K562 (cell line): ENCODE data around the gene RIPK4. TPM values are rescaled to one million over a fixed set of nuclear protein-coding genes. Genes with fewer than 3 reads are reported as not detected.

Experiments used
- ARHGAP35 ChIP-seq: fragments of 450-650 bp; IDR thresholded peaks from 2 replicates; pipeline ENCODE4 v1.6.1; 2018; ENCODE audit not compliant: partially characterized antibody
- CBFA2T2 ChIP-seq: fragments of 450-650 bp; conservative IDR thresholded peaks from 2 replicates; pipeline ENCODE4 v1.6.1; 2017; ENCODE audit warnings: mild to moderate bottlenecking
- CBFA2T3 ChIP-seq: fragments of 450-650 bp; IDR thresholded peaks from 2 replicates; pipeline ENCODE4 v1.6.1; 2017
- E4F1 ChIP-seq: fragments of 250-450 bp; sonication (Bioruptor Pico); IDR thresholded peaks from 2 replicates; pipeline ENCODE4 v1.5.0; 2021; ENCODE audit warnings: mild to moderate bottlenecking, borderline replicate concordance
- EGR1 ChIP-seq: fragments of 450-650 bp; conservative IDR thresholded peaks from 2 replicates; pipeline ENCODE4 v1.6.1; 2017; ENCODE audit warnings: mild to moderate bottlenecking
- GTF2B ChIP-seq: IDR thresholded peaks from 2 replicates; pipeline ENCODE4 v1.6.1; 2011; ENCODE audit not compliant: insufficient read length; ENCODE audit errors: extremely low read depth
- KLF13 ChIP-seq: fragments of 450-650 bp; IDR thresholded peaks from 2 replicates; pipeline ENCODE4 v1.6.1; 2016; ENCODE audit warnings: missing genetic modification characterization, low read depth, mild to moderate bottlenecking, missing compliant biosample characterization, moderate library complexity, borderline replicate concordance
- POLR3A ChIP-seq: IDR thresholded peaks from 2 replicates; pipeline ENCODE4 v1.6.1; 2011; ENCODE audit warnings: borderline replicate concordance, mild to moderate bottlenecking, moderate library complexity; ENCODE audit not compliant: insufficient read length, insufficient read depth; ENCODE audit errors: extremely low read depth
- RAD51 ChIP-seq: fragments of 450-650 bp; IDR thresholded peaks from 2 replicates; pipeline ENCODE4 v1.7.1; 2016; ENCODE audit warnings: low read depth, mild to moderate bottlenecking, borderline replicate concordance
- RNF2 ChIP-seq: sonication (generic); IDR thresholded peaks from 2 replicates; pipeline ENCODE4 v1.6.1; 2016
- SIX5 ChIP-seq, 2 experiments: IDR thresholded peaks; 2 replicates each; pipeline ENCODE4 v1.6.1; 2011; ENCODE audit warnings: low read length in 2 of 2, borderline replicate concordance in 1 of 2, low read depth in 1 of 2, mild to moderate bottlenecking in 1 of 2, moderate library complexity in 1 of 2; ENCODE audit not compliant: insufficient read depth in 1 of 2
- SMAD1 ChIP-seq: fragments of 150-350 bp; IDR thresholded peaks from 2 replicates; pipeline ENCODE4 v1.6.1; 2014; ENCODE audit warnings: low read length, low read depth; ENCODE audit not compliant: partially characterized antibody
- STAT6 ChIP-seq: sonication (generic); formaldehyde crosslinking; IDR thresholded peaks from 2 replicates; pipeline ENCODE4 v1.8.1; 2023; ENCODE audit warnings: mild to moderate bottlenecking, missing genetic modification reagents
- ZC3H11A ChIP-seq: IDR thresholded peaks from 2 replicates; pipeline ENCODE4 v1.6.1; 2012; ENCODE audit warnings: low read depth, low read length, improper control_type of control experiment
- ZNF57 ChIP-seq: fragments of 450-650 bp; formaldehyde crosslinking; IDR thresholded peaks from 2 replicates; pipeline ENCODE4 v1.4.0; 2020; ENCODE audit warnings: mild to moderate bottlenecking, moderate library complexity
- ZNF668 ChIP-seq: fragments of 250-450 bp; sonication (Bioruptor Pico); IDR thresholded peaks from 2 replicates; pipeline ENCODE4 v1.8.0; 2022; ENCODE audit warnings: mild to moderate bottlenecking, inconsistent platforms
- polyA plus RNA-seq, 8 experiments: library from polyadenylated mRNA; depleted of rRNA in 4 of 8; stranded (reverse) in 5 of 8; unstranded in 3 of 8; fragments of >200 nt; fragmentation: Nextera tagmentation in 2 of 8; fragmentation: Illumina TruSeq in 1 of 8; extraction: Ambion mirVana in 2 of 8; extraction: Trizol in 1 of 8; gene quantifications; 2 replicates each; pipeline versions ENCODE4 v1.2.1 to v1.2.3, GENCODE V29; 2011 to 2014; ENCODE audit warnings: inconsistent platforms in 1 of 8, missing spikeins in 1 of 8
- total RNA-seq, 7 experiments: library from RNA; depleted of rRNA in 6 of 7; stranded (reverse); fragments of >200 nt in 6 of 7; fragmentation: Illumina TruSeq in 2 of 7; extraction: Trizol in 2 of 7; gene quantifications; 2 replicates each; pipeline versions ENCODE4 v1.2.1 to v1.2.3, GENCODE V29; 2011 to 2021; ENCODE audit warnings: low replicate concordance in 1 of 7
- TF ChIP-seq, protein P1 (sequence below), 2 experiments: fragments of 450-650 bp; IDR thresholded peaks; 2 replicates each; pipeline ENCODE4 v1.6.1; 2016
- TF ChIP-seq, protein P2 (sequence below), 2 experiments: fragments of 450-650 bp in 1 of 2; sonication (generic) in 1 of 2; formaldehyde crosslinking; conservative IDR thresholded peaks; 2 replicates each; pipeline versions ENCODE4 v1.4.0 to v1.8.1; 2020 to 2022; ENCODE audit warnings: mild to moderate bottlenecking in 1 of 2, missing genetic modification reagents in 1 of 2

The RIPK4 gene
- total and polyA plus RNA-seq, 9 of the 15 experiments (the other 6 are each of a cell fraction or from before 2014, with no cell fraction given) = not detected

DNA sequence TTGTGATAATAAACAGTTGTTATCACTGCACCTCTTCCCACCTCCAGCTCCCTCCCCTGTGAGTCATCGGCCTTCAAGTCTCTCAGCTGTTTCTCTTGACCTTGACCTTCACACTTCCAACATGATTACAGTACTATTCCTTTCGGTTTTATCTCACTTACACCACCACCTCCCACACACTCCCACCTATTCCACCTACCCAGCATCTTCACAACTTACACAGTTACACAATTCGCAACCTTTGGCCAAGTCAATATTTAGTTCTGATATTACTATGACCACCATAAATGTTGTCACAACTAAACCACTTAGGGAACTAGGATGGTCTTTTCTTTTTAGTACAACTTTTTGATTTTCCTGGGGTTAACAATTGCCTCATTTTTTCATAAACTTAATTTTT lies 60.2 kb downstream of the RIPK4 start (continued):
- no peak for TF ChIP-seq SIX5 (IDR thresholded peaks at IDR 0.05; ENCODE audit: borderline replicate concordance in 1 of 2, insufficient read depth in 1 of 2, low read depth in 1 of 2, low read length in 2 of 2)
- no peak for TF ChIP-seq RAD51
- TF ChIP-seq RNF2 = no peak
- TF ChIP-seq, protein P1, sequence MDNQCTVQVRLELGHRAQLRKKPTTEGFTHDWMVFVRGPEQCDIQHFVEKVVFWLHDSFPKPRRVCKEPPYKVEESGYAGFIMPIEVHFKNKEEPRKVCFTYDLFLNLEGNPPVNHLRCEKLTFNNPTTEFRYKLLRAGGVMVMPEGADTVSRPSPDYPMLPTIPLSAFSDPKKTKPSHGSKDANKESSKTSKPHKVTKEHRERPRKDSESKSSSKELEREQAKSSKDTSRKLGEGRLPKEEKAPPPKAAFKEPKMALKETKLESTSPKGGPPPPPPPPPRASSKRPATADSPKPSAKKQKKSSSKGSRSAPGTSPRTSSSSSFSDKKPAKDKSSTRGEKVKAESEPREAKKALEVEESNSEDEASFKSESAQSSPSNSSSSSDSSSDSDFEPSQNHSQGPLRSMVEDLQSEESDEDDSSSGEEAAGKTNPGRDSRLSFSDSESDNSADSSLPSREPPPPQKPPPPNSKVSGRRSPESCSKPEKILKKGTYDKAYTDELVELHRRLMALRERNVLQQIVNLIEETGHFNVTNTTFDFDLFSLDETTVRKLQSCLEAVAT (IDR thresholded peaks at IDR 0.05) = no peak
- TF ChIP-seq EGR1 = peak; percentile 94
- no peak for TF ChIP-seq ZNF57 (CRISPR knock-in tag)
- TF ChIP-seq SMAD1 = no peak
- TF ChIP-seq KLF13 (tag) = no peak
- no peak for TF ChIP-seq ZC3H11A
- no peak for TF ChIP-seq ARHGAP35
- no peak for TF ChIP-seq POLR3A
- TF ChIP-seq, protein P2, sequence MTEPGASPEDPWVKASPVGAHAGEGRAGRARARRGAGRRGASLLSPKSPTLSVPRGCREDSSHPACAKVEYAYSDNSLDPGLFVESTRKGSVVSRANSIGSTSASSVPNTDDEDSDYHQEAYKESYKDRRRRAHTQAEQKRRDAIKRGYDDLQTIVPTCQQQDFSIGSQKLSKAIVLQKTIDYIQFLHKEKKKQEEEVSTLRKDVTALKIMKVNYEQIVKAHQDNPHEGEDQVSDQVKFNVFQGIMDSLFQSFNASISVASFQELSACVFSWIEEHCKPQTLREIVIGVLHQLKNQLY (CRISPR knock-in tag; conservative IDR thresholded peaks at IDR 0.05) = no peak
- TF ChIP-seq ZNF668 (CRISPR knock-in tag) = no peak
- peak; percentile 78 for TF ChIP-seq CBFA2T3
- TF ChIP-seq E4F1 (CRISPR knock-in tag) = no peak
- no peak for TF ChIP-seq STAT6 (CRISPR knock-in tag)
- peak; percentile 66 for TF ChIP-seq CBFA2T2
- no peak for TF ChIP-seq GTF2B
